Pancreas (tissue), 10 donors: ENCODE results near the gene PTPRR. TPM values are rescaled to one million over a fixed set of nuclear protein-coding genes. Genes with fewer than 3 reads are reported as not detected.

Experiments used
- ATAC-seq, 4 donors: fragments of 200-7000 bp; cut with Tn5 transposase; one replicate each; pipeline versions ENCODE4 v1.8.0 to v1.9.1; 2020; ENCODE audit warnings: mild to moderate bottlenecking in 4 of 4, moderate library complexity in 4 of 4
- DNase-seq, 6 donors: peaks; one replicate each; pipeline ENCODE4 v3.0.0-alpha.2; 2020
- FAIRE-seq: peaks from 2 replicates; lab custom pipeline; 2012; peaks lifted over from hg19 to GRCh38; lab: Jason Lieb, UNC
- H3K27ac ChIP-seq, 4 donors: fragments of 200-600 bp; sonication (generic); 1 replicate in 3 of 4; 2 replicates in 1 of 4; pipeline versions ENCODE4 v1.5.0 to v1.8.0; 2020
- H3K27me3 ChIP-seq, 4 donors: fragments of 200-600 bp; one replicate each; pipeline ENCODE4 v1.8.0; 2021
- H3K36me3 ChIP-seq, 3 donors: fragments of 200-600 bp; sonication (generic) in 1 of 3; one replicate each; pipeline versions ENCODE4 v1.5.0 to v1.8.0; 2020 to 2021
- H3K4me1 ChIP-seq, 3 donors: fragments of 200-600 bp; one replicate each; pipeline ENCODE4 v1.8.0; 2021
- H3K4me3 ChIP-seq, 4 donors: fragments of 200-600 bp; sonication (generic) in 2 of 4; one replicate each; pipeline versions ENCODE4 v1.5.0 to v1.8.0; 2020 to 2021
- H3K9me3 ChIP-seq, 4 donors: fragments of 200-600 bp; one replicate each; pipeline ENCODE4 v1.8.0; 2021
- CTCF ChIP-seq, 4 donors: fragments of 200-600 bp; sonication (generic) in 3 of 4; IDR thresholded peaks; one replicate each; pipeline versions ENCODE4 v1.5.0 to v1.8.0; 2021; ENCODE audit warnings: antibody characterized with exemption in 4 of 4
- WGBS, 2 donors: extraction: QIAGEN DNeasy Blood & Tissue Kit; methylation state at CpG; one replicate each; pipeline ENCODE4 v1.1.7; 2013; 5-methylcytosine and 5-hydroxymethylcytosine counted together
- intact Hi-C, 3 donors: fragments of 100-400 bp; cut with DNase I; formaldehyde crosslinking; loops; one replicate each; pipeline versions ENCODE4 v1.11.1 to v1.14.2; 2022
- polyA plus RNA-seq, 2 donors: library from polyadenylated mRNA; stranded (reverse); fragments of 200-250 nt; gene quantifications; one replicate each; pipeline ENCODE4 v1.2.3, GENCODE V29; 2013
- total RNA-seq, 6 donors: library from RNA; stranded (reverse); fragmentation: NEBNext Ultra II Directional in 4 of 6; extraction: Animal tissue kit (Norgen Biotek cat#: 25700) in 4 of 6; gene quantifications; one replicate each; pipeline versions ENCODE4 v1.2.1 to v1.2.4, GENCODE V29; 2021 to 2023
- donor health status: healthy with polysubstance abuse.
- donor health status: DM: no; HTN: no; CAD: no; lungs with moderate emphysema.
- donor health status: DM: no; HTN: no; CAD: no.
- donor health status: control.
- donor health status: control.
- donor health status: Bipolar disorder and iron deficiency.
- donor health status: DM: yes; HTN: yes; CAD: no.
- donor health status: DM: no; HTN: no; CAD: no.
- donor health status: DM: no; HTN: no; CAD: no.
- donor health status: DM: yes; HTN: yes; CAD: no.

The PTPRR gene
- total and polyA plus RNA-seq, 8 donors: 0.14 to 0.72 (median 0.23) TPM; not detected in 3

GRCh38 chr12:70853326-70853725 lies 67.2 kb downstream of the PTPRR start:
- H3K27me3 ChIP-seq: no peaks in the 10 kb centered on the region
- DNase-seq (peak in 1 of 6 donors; percentile 13), FAIRE-seq (no peak), ATAC-seq (peak in 3 of 4 donors; percentile 25 to 66 (median 29))
- WGBS, 2 donors: 75 to 78% methylated on average over 3 of the region's 3 CpGs
- no peaks in the 10 kb centered on the region for H3K9me3 ChIP-seq
- intact Hi-C loops: no loop called here
- no peaks in the 10 kb centered on the region for H3K36me3 ChIP-seq
- no peak overlapping the region for H3K4me3 ChIP-seq
- TF ChIP-seq CTCF (IDR thresholded peaks at IDR 0.05): no peak
- H3K27ac ChIP-seq: no peak overlapping the region
- H3K4me1 ChIP-seq: no peaks in the 10 kb centered on the region

- ATAC-seq: no peak
- no peak overlapping the region for H3K4me3 ChIP-seq
- intact Hi-C loops: no loop called here
- H3K27ac ChIP-seq: no peak overlapping the region
- no peaks in the 10 kb centered on the region for H3K4me1 ChIP-seq
- FAIRE-seq: no peak
- no peaks in the 10 kb centered on the region for H3K9me3 ChIP-seq
- 59 to 78% methylated on average over 7 of the region's 7 CpGs for WGBS, 2 donors
- DNase-seq: no peak
- H3K36me3 ChIP-seq: no peaks in the 10 kb centered on the region
- no peak for TF ChIP-seq CTCF (IDR thresholded peaks at IDR 0.05)
- no peaks in the 10 kb centered on the region for H3K27me3 ChIP-seq
Observed at GRCh38 chr12:70852416-70853150, 68.0 kb downstream of the PTPRR start.

GRCh38 chr12:70849265-70849960 lies 71.1 kb downstream of the PTPRR start:
- no peak overlapping the region for H3K27ac ChIP-seq
- WGBS, 2 donors: 13 to 15% methylated on average over 3 of the region's 3 CpGs
- no peak for DNase-seq
- H3K36me3 ChIP-seq: no peaks in the 10 kb centered on the region
- ATAC-seq: no peak
- no peaks in the 10 kb centered on the region for H3K27me3 ChIP-seq
- no peak overlapping the region for H3K4me3 ChIP-seq
- H3K4me1 ChIP-seq: no peaks in the 10 kb centered on the region
- peak in 2 of 4 donors; percentile 12 to 23 for TF ChIP-seq CTCF (IDR thresholded peaks at IDR 0.05)
- no peaks in the 10 kb centered on the region for H3K9me3 ChIP-seq
- FAIRE-seq: peak; percentile 86
- intact Hi-C loops: loop anchor here in 1 of 3 donors (10.0 kb wide), 1 partner anchor 115 kb away; no protein-coding TSS in a partner anchor

GRCh38 chr12:70847871-70848270 lies 72.7 kb downstream of the PTPRR start:
- Histone ChIP-seq H3K4me1 (no peaks in the 10 kb centered on the region), H3K27me3 (no peaks in the 10 kb centered on the region), H3K4me3 (no peak overlapping the region), H3K9me3 (no peaks in the 10 kb centered on the region), H3K27ac (no peak overlapping the region), H3K36me3 (no peaks in the 10 kb centered on the region)
- no peak for TF ChIP-seq CTCF (IDR thresholded peaks at IDR 0.05)
- FAIRE-seq (no peak), ATAC-seq (no peak), DNase-seq (no peak)
- WGBS, 2 donors: 67 to 76% methylated on average over 4 of the region's 4 CpGs
- intact Hi-C loops: loop anchor here in 1 of 3 donors (10.0 kb wide), 1 partner anchor 113 kb away; no protein-coding TSS in a partner anchor
